GM21381 (cell line): Measurements from ENCODE around the gene ZNF738.

ENCODE experiments used
- ATAC-seq: cut with Tn5 transposase; IDR thresholded peaks from one replicate; pipeline ENCODE4 v1.9.1; 2021; ENCODE audit warnings: mild to moderate bottlenecking, moderate library complexity; ENCODE audit not compliant: unreplicated experiment

Gene ZNF738

DNA sequence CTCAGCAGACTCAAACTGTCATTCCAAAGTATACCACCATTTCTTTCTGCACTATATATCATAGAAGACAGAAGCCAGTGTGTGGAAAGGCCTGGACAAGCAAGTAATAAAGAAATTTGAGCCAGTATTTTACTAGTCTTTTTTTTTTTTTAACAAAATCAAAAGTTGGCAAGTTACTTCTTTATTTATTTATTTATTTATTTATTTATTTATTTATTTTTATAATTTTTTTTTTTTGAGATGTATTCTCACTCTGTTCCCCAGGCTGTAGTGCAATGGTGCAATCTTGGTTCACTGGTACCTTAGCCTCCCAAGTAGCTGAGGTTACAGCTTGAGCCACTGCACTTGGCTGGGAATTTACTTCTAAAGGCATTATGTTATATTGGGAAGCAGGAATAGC lies 63.4 kb downstream of the ZNF738 start:
- ATAC-seq, result no peak

DNA sequence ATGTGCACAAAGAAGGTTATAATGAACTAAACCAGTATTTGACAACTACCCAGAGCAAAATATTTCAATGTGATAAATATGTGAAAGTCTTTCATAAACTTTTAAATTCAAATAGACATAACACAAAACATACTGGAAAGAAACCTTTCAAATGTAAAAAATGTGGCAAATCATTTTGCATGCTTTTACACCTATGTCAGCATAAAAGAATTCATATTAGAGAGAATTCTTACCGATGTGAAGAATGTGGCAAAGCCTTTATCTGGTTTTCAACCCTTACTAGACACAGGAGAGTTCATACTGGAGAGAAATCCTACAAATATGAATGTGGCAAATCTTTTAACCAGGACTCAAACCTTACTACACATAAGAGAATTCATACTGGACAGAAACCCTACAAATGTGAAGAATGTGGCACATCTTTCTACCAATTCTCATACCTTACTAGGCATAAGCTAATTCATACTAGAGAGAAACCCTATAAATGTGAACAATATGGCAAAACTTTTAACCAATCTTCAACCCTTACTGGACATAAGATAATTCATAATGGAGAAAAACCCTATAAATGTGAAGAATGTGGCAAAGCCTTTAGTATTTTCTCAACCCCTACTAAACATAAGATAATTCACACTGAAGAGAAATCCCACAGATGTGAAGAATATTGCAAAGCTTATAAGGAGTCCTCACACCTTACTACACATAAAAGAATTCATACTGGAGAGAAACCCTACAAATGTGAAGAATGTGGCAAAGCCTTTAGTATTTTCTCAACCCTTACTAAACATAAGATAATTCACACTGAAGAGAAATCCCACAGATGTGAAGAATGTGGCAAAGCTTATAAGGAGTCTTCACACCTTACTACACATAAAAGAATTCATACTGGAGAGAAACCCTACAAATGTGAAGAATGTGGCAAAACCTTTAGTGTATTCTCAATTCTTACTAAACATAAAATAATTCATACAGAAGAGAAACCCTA lies 64.5 kb downstream of the ZNF738 start:
- ATAC-seq, result no peak
